D341Med (cell line): ENCODE measurements around the gene TANGO2.

Experiments
- DNase-seq: peaks from one replicate; pipeline ENCODE4 v3.0.0; 2012; ENCODE audit warnings: low spot score

TANGO2 gene

GRCh38 chr22:20013382-20013871, 7.5 kb upstream of the TANGO2 start:
- peak; percentile 77 for DNase-seq

DNA sequence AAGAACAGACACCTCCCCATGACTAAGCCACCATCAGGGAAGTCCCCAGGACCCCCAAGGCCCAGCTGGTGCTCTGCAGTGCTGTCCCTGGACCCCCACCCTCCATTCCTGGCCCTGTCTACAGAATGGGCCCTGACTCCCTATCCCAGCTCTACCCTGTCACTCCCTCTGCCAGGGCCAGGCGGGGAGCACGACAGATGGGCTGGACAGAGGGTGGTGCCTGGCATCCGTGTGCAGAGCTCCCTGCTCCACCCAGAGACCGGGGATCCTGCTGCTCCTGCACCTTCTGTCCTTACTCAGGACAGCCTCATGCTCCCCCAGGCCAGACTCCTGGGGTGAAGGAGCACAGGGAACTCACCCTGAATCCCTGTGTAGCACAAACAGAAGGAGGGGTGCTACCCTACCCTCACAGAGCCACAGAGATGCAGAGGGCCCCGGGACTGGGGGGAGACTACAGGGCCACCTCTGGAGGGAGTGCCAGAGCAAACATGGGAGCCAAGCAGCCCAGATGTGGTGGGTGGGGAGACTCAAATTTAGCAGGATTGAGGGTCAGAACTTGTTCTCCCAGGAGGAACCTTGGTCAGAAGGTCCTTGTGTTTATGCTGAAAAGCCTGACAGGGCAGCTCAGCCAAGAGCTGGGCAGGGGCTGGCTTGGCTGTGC, 6.3 kb upstream of the TANGO2 start:
- no peak for DNase-seq

DNA sequence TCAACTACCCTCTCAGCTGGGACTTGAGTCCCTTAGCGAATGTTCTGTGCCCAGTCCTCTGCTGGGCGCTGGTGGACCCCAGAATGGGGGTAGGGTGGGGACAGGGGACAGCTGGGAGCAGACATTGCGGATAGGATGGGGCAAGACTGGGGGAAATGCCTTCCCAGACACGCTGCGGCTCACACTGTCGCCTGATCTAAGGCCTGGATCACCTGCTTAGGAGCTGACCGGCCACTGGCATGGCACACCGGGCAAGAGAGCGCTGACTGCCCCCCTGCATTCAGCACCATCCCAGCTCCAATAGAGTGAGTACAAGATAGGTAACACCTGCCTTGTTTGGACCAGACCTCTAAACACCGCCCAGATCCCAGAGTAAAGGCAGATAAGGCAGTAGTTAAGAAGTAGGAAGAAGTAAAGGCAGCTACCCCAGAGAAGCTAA, 5.7 kb upstream of the TANGO2 start:
- DNase-seq: no peak

- DNase-seq: peak; percentile 78
Measured at GRCh38 chr22:20015971-20016733, 4.8 kb upstream of the TANGO2 start.

- peak; percentile 99 for DNase-seq
Measured at GRCh38 chr22:20016734-20017621, 3.9 kb upstream of the TANGO2 start, which contains the start of gene ARVCF. Gene ARVCF (minus strand): TSS chr22:20016823. CDS start chr22:19990794, 26,029 bp downstream.

DNA sequence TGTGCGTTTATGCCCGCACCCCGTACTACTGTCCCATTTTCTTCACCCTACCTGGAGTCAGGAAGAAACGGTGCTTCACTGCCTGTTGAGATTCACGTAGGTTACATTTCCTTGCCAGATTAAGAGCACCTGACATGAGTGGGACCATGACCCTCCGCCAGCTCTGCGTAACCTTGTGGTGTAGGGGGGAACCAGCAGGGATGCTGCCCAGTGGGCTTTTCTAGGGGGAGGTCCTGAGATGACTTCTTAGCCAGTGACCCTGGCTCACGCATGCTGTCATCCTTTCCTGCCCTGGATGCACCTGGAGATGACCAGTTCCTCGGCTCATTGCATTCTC, 3.3 kb upstream of the TANGO2 start:
- no peak for DNase-seq

- no peak for DNase-seq
Measured at GRCh38 chr22:20018001-20018400, 2.9 kb upstream of the TANGO2 start.

GRCh38 chr22:20019661-20020532, 1.0 kb upstream of the TANGO2 start:
- no peak for DNase-seq

DNA sequence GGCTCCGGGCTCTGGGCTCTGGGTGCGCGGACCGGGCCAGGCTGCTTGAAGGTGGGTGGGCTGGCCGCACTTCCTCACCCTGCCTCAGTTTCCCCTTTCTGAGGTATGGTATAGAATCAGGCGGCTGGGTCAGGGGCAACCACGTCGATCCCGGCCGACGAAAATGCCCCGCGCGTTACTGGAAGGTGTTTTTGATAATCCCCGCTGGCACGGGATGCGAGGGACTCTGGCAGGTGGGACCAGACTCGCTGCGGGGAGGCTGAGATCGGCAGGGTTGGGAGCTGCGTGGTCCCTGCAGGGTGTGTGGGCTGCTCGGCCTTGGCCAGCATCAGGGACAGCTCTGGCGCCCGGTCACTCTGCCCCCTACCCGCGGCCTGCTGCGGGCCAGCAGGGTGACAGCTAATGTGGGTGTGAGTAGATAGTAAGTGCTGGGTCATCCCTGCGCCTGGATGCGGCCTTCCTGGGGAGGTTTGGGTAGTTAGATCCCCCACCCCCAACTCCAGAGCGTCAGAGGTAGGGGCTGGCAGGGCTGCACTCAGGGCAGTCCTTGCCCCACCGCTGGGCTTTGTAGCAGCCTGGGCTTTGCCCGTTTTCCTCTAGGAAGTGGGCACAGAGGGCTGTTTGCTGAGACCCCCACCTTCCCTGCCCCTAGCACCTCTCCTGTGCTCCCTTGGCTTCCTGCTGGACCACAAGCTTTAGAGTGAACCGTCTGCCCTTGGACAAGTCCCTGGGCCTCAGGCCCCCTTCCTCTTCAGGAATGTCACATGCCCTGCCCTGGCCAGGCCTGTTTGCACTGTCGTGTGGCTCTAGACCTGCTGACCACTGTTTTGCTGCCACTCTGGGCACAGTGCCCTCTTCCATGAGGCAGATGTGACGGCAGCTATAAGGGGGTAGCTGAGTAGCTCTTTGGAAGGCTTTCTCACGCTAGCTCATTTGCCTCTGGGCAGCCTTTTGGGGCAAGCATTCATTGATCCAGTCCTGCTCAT, 579 bp downstream of the TANGO2 start:
- no peak for DNase-seq

DNA sequence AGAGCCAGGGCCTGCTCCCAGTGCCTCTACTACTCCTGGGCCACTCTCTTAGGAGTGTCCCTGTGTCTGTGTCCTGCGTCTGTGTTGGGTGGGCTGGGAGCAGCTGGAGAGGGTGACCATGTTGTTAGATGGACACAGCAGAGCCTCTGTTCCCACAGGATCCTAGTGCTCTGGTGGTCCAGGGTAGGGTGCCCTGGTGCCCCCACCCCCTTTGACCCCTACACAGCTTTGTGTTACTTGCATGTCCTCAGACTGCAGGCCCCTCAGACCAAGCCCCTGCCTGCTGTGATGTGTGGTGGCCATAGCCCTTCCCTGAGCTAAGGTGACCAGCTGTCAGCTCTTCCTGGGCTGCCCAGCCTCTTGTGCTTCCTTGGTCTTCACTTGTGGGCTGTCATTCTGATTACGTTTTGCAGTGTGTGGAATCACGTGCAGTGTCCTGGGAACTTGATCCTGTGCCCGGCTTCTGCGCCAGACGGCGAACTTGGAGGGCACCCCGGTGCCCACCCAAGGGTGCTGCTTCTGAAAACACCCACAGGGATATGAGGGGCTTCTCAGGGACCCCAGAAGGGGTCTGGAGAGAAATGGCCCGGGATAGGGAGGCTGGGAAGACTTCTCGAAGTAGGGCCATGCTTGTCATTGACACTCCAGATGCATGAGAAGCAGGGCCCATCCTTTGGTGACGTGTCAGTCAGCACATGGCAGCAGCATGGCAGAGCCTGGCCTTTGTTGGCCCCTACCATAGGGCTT, 1.5 kb downstream of the TANGO2 start:
- no peak for DNase-seq

DNA sequence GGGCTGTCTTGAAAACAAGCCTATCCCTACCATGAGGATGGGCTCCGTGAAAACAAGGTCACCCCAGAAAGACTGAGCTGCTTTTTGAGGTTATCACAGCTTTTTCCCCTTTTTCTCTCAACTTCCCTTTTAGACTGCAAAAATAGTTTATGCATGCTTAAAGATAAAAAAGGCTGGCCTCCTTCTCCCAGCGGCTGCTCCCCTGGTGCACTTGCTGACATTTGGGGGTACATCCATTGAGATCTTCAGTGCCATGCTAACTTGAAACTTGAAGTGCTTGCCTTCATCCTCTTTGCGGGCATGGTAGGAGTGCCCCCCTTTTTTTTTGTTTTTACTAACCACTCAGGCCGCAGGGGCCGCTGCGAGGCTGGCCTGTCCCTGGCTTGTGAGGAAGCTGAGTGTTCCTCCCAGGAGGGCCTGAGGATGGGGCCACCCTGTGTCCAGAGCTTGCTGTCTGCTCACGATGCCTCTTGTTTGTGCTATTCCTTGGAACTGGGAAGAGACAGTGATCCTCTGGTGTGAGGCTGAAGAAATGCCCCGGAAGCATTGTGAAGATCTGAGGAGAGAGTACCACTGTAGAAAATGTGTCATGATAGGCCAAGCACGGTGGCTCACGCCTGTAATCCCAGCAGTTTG, 2.2 kb downstream of the TANGO2 start:
- DNase-seq: no peak

DNA sequence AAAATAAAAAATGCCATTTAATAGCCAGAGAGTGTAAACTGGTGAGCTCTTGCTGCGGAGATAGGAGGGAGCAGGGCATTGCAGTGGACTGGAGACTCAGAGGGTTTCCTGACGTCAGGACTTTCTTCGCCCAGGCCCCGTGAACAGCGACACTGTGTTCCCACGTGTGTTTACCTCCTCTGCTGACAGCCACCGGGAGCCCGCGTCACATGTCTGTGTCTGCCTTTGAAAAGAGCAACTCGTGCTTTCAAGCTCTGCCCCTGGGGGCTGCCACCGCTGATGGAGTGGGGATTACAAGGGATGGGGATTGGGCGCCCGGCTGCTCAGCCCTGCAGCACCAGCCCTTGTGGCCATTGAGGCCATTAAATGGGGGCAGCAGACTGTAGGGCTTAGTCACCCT, 3.3 kb downstream of the TANGO2 start:
- DNase-seq: peak; percentile 71

GRCh38 chr22:20024650-20025397, 3.9 kb downstream of the TANGO2 start:
- no peak for DNase-seq

- no peak for DNase-seq
Measured at GRCh38 chr22:20025401-20026203, 4.7 kb downstream of the TANGO2 start.

- no peak for DNase-seq
Measured at GRCh38 chr22:20026204-20026908, 5.4 kb downstream of the TANGO2 start.

GRCh38 chr22:20026996-20027601, 6.2 kb downstream of the TANGO2 start:
- DNase-seq: no peak
